Suppressor macrophage treated with lipopolysaccharide for 4 hours (primary cell): ENCODE measurements around the gene S1PR4.
"Not testable (repeated sequence)": the region's sequence is repeated elsewhere in the genome, so short reads cannot be mapped to it uniquely, and the experiment has no call there.

ENCODE experiments used
- DNase-seq: peaks from one replicate; pipeline ENCODE4 v3.0.0-alpha.2; 2020

Gene S1PR4

DNA sequence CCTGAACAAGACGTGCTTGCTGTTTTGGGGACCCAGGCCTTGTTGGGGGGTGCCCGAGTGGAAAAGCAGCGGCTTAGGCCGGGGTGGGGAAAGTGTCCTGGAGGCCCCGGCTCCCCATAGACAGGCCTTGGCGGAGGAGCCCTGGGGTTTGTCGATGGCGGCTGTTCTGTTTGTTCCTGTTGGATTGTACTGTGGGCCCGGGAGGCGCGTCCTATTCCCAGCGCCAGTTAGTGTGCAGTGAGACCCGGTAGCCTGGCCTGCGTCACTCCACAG, 18.3 kb downstream of the S1PR4 start:
- DNase-seq = no peak

DNA sequence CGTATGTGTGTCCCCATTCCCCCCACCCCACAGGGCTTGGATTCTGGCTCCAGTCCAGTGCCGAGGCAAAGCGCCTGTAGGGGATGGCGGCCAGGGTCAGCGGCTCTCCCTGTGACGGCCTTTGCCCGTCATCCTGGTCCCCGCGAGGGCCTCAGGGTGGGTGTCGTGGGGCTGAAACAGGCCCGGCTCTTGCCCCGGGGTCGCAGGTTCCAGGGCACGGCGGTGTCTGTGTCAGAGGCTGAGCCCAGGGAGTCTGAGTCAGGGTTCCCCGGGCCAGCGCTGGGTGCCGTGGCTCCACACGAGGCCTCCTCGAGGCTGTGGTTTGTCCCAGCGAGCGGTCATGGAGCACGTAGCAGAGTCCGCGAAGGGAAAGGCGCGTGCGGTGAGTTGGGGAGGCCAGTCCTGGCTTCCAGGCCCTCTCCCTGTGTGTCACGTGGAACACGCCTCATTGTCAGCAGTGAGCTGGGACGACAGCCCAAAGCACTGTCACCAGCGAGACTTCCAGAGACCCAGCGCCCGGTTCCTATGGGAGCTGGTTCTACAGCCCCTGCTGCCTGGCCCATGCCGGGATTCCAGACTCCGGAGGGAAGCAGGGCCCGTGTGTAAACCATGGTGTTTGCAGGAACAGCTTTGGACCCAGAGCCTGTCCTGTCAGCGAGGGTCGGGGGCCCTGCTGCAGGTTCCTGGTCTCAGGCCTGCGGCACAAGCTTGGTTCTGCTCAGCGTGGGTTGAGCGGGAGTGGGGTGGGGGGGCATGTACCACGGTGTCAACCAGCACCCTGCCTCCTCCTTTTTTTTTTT, 20.5 kb downstream of the S1PR4 start:
- DNase-seq = no peak

DNA sequence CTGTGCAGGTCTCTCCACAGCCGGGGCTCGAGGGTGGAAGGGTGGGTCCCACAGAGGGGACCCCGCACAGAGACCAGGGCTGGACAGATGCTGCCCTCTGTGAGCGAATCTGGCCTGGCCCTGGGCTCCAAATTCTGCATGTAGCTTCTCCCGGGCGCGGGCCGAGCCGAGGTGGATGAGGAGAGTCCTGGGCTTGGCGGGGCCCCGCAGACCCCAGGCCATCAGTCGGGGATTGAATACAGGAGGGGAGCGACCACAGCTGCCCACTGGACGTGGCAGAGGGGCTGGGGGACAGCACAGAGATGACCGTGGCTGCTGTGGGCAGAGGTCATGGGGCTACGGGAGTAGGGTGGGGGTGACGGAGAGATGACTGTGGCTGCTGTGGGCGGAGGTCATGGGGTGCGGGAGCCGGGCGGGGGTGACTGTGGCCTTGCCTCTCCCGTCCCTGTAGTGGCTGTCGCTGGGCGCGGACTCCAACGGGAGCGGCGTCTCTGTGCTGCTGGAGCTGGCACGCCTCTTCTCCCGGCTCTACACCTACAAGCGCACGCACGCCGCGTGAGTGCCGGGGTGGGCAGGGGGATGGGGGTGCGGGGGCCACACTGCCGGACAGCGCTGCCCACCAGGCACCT, 22.6 kb downstream of the S1PR4 start:
- no peak for DNase-seq

DNA sequence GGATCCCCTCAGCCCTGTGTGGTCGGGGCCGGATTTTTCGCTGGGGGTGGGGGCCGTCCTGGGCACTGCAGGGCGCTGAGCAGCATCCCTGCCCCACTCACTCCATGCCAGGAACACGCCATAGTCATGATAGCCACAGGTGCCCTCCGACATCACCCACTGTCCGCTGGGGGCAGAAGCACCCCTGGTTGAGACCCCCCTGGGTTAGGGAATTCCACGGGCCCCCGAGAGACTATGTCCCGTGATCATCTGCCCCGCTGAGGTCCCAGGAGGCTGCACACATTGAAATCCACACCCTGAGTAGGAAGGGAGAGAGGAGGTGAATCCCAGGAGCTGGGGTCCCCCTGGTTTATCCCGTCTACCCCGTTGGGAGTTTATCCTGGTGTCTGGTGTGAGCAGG, 23.3 kb downstream of the S1PR4 start:
- no peak for DNase-seq

DNA sequence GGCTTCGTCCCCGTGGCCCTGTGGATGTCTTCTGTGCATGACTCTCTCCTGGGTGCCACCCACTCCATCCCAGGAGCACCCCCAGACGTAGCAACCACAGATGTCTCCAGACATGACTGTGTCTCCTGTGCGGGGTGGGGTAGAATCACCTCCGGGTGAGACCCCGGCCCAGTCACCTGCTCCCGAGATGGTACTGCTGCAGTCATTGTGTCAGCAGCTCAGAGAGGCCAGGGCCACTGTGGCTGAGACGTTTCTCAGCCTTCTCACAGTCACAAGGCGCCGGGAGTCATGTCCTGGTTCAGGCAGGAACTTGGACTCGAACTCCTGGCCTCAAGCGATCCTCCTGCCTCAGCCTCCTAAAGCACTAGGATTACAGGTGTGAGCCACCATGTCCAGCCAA, 23.8 kb downstream of the S1PR4 start:
- DNase-seq = no peak

DNA sequence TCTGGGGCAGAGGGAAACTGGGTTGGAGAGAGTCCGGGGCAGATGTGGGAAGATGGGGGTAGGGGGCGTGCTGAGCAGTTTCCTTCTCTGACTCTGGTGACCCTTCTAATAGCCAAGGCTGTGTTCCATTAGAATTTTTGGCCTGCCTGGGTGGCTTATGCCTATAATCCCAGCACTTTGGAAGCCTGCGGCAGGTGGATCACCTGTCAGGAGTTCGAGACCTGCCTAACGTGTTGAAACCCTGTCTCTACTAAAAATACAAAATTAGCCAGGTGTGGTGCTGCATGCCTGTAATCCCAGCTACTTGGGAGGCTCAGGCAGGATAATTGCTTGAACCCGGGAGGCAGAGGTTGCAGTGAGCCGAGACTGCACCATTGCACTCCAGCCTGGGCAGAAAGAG, 24.3 kb downstream of the S1PR4 start:
- DNase-seq = not testable (repeated sequence)

- DNase-seq = no peak
Observed at GRCh38 chr19:3203805-3204645, 25.5 kb downstream of the S1PR4 start.

- no peak for DNase-seq
Observed at GRCh38 chr19:3204646-3205275, 26.2 kb downstream of the S1PR4 start.

DNA sequence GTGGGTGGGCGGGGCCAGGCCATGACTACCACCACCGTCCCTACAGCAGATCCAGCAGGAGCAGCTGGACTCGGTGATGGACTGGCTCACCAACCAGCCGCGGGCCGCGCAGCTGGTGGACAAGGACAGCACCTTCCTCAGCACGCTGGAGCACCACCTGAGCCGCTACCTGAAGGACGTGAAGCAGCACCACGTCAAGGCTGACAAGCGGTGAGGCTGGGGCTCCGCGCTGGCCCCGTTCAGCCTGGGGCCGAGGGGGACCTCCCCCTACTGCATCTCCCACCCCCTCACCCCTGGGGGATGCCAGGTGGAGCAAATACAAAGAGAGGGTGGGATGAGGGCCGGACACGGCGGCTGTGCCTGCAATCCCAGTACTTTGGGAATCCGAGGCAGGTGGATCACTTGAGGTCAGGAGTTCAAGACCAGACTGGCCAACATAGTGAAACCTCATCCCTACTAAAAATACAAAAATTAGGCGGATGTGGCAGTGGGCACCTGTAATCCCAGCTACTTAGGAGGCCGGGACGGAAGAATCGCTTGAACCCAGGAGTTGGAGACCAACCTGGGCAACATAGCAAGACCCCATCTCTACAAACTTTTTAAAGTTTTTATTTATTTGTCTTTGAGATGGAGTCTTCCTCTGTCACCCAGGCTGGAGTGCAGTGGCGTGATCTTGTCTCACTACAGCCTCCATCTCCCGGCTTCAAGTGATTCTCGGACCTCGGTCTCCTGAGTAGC, 27.8 kb downstream of the S1PR4 start:
- DNase-seq = no peak

- DNase-seq = no peak
Observed at GRCh38 chr19:3207461-3208242, 29.1 kb downstream of the S1PR4 start.

DNA sequence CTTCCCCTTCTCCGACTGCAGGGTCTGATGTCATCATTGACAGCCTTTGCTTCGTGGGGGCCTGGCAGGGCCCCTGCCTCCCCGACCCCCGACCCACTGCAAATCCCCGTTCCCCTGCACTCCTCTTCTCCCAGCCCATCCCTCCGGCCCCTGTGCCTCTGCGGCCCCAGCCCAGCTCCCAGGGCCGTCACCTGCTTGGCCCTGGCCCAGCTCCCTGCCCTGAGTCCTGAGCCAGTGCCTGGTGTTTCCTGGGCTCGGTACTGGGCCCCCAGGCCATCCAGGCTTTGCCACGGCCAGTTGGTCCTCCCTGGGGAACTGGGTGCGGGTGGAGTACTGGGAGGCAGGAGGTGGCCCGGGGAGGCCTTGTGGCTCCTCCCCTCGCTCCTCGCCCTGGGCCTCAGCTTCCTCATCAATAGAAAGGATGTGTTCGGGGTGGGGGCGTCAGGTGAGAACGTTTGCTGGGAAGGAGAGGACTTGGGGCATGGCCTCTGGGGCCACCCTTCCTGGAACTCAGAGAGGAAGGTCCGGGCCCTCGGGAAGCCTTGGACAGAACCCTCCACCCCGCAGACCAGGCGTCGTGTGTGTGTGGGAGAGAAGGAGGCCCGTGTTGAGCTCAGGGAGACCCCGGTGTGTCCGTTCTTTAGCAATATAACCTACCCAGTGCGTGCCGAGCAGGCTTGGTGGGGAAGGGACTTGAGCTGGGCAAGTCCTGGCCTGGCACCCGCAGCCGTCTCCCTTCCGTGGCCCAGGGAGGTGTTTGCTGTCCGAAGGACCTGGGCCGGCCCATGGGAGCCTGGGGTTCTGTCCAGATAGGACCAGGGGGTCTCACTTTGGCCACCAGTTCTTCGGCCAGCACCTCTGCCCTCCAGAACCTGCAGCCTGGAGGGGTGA, 30.0 kb downstream of the S1PR4 start:
- DNase-seq = no peak

DNA sequence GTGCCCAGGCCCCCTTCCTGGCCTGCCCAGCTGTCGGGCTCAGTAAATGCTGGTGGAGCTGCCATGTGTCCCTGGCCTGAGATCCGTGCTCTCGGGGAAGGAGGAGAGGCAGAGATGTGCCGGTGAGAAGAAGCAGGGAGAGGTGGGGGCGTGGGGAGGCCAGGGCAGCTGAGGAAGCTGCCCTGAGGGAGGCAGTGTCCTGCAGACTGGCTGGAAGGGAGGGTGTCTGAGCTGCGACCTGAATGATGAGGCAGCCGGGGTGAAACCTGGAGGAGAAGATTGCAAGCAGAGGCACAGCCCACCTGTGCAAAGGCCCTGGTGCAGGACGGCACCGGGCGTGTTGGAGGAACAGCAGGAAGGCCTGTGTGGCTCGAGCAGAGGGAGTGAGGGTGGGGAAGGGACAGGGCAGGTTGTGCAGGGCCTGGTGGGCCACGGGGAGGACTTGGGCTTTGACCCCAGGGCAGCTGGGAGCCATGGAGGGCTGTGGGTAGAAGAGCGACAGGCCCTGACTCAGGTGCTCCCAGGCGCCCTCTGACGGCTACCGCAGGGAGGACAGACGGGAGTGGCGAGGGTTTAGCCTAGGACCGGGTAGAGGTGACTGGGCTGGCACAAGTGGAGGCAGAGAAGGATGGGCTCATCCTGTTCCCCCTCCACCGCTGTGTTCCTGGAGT, 31.9 kb downstream of the S1PR4 start:
- DNase-seq = peak; percentile 65

DNA sequence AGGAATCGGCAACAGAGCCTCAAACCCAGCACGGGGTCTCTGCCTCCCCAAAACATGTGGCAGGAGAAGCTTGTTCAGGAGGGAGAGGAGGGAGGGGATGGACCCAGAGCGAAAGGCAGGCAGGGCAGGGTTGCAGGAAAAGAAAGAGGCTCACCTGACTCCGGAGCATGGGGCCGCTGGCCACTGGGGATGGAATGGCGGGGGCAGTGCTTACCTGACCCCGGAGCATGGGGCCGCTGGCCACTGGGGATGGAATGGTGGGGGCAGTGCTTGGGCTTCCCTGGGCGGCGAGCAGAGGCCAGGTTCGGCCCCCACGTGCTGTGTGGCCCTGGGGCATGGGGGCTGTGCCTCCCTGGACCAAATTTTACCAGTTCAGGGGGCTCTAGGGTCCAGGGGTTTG, 32.6 kb downstream of the S1PR4 start:
- DNase-seq = no peak

- no peak for DNase-seq
Observed at GRCh38 chr19:3213159-3213558, 34.6 kb downstream of the S1PR4 start.

DNA sequence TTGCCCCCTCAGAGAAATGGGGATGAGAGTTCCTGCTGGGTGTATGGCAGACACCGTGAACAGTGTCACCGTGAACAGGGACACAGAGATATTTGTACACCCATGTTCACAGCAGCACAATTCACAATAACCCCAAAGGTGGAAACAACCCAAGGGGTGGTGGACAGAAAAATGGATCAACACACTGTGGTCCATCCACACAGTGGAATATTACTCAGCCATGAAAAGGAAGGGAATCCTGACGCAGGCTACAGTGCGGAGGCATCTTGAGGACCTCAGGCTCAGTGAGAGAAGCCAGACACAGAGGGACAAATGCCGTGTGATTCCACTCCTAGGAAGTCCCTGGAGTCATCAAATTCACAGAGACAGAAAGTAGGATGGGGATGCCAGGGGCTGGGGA, 38.3 kb downstream of the S1PR4 start:
- DNase-seq = no peak

GRCh38 chr19:3220576-3220975, 42.0 kb downstream of the S1PR4 start:
- DNase-seq = no peak

DNA sequence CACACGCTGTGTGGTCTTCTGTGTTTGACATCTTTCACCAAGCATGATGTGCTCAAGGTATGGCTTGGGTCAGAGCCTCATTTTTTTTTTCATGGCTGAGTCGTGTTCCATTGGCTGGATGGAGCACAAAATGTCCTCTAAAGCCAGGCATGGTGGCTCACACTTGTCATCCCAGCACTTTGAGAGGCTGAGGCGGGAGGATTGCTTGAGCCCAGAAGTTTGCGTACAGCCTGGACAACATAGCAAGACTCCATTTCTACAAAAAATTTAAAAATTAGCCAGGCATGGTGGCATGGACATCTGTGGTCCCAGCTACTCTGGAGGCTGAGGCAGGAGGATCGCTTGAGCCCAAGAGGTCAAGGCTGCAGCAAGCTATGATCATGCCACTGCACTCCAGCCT, 43.0 kb downstream of the S1PR4 start:
- not testable (repeated sequence) for DNase-seq

DNA sequence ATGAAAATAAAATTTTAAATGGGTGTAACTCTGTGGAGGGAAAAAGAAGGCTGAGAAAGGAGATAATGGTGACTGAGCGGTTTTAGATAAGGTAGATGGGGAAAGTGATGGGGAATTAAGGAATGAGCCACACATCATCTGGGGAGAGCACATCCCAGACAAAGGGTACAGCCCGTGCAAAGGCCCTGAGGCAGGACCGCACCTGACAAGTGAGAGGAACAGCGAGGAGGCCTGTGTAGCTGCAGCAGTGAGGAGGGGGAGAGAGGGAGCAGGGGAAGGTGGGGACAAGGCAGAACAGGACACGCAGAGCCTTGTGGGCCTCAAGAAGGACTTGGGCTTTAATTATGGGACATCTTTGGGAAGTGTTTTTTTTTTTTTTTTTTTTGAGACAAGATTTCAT, 44.1 kb downstream of the S1PR4 start:
- no peak for DNase-seq

- DNase-seq = peak; percentile 54
Observed at GRCh38 chr19:3224346-3225168, 46.0 kb downstream of the S1PR4 start, which contains the start of gene CELF5. TSS of gene CELF5 (plus strand) at chr19:3224661. CDS start at chr19:3224740, 79 bp downstream.
